HG03039 (cell line): ENCODE data around the gene PPP1R2.
"Not testable (repeated sequence)": the region's sequence is repeated elsewhere in the genome, so short reads cannot be mapped to it uniquely, and the experiment has no call there.

Experiments
- ATAC-seq: cut with Tn5 transposase; IDR thresholded peaks from one replicate; pipeline ENCODE4 v1.9.1; 2021; ENCODE audit warnings: mild to moderate bottlenecking, moderate library complexity; ENCODE audit not compliant: unreplicated experiment

The PPP1R2 gene

GRCh38 chr3:195540511-195540910, 2.6 kb downstream of the PPP1R2 start:
- no peak for ATAC-seq

- ATAC-seq, result no peak
These were observed 3.1 kb downstream of the PPP1R2 start for GRCh38 chr3:195540027-195540426.

- no peak for ATAC-seq
These were observed 3.6 kb downstream of the PPP1R2 start for GRCh38 chr3:195539479-195539878.

GRCh38 chr3:195537995-195538394, 5.1 kb downstream of the PPP1R2 start:
- peak; percentile 48 for ATAC-seq

- ATAC-seq, result no peak
These were observed 7.8 kb downstream of the PPP1R2 start for GRCh38 chr3:195535293-195535692.

GRCh38 chr3:195532834-195533233, 10.3 kb downstream of the PPP1R2 start:
- no peak for ATAC-seq

- no peak for ATAC-seq
These were observed 10.8 kb downstream of the PPP1R2 start for GRCh38 chr3:195532345-195532744.

GRCh38 chr3:195531683-195532082, 11.4 kb downstream of the PPP1R2 start:
- no peak for ATAC-seq

GRCh38 chr3:195526492-195526891, 16.6 kb downstream of the PPP1R2 start:
- ATAC-seq, result no peak

- no peak for ATAC-seq
These were observed 18.8 kb downstream of the PPP1R2 start for GRCh38 chr3:195524171-195524896.

GRCh38 chr3:195522254-195523023, 20.7 kb downstream of the PPP1R2 start:
- ATAC-seq, result no peak

- ATAC-seq, result no peak
These were observed 26.1 kb downstream of the PPP1R2 start for GRCh38 chr3:195517030-195517429.

- not testable (repeated sequence) for ATAC-seq
These were observed 28.4 kb downstream of the PPP1R2 start for GRCh38 chr3:195514610-195515235.

- no peak for ATAC-seq
These were observed 30.3 kb downstream of the PPP1R2 start for GRCh38 chr3:195512798-195513345.

GRCh38 chr3:195511136-195511535, 32.0 kb downstream of the PPP1R2 start:
- no peak for ATAC-seq

GRCh38 chr3:195508185-195508584, 34.9 kb downstream of the PPP1R2 start:
- no peak for ATAC-seq

- ATAC-seq, result no peak
These were observed 67.5 kb downstream of the PPP1R2 start for GRCh38 chr3:195475614-195476013.

GRCh38 chr3:195475116-195475515, 68.0 kb downstream of the PPP1R2 start:
- ATAC-seq, result not testable (repeated sequence)

GRCh38 chr3:195468841-195469240, 74.3 kb downstream of the PPP1R2 start:
- no peak for ATAC-seq

- ATAC-seq, result no peak
These were observed 74.7 kb downstream of the PPP1R2 start for GRCh38 chr3:195468391-195468776.

GRCh38 chr3:195467641-195468390, 75.3 kb downstream of the PPP1R2 start:
- ATAC-seq, result no peak
